HepG2 (cell line): ENCODE measurements around the gene EMC1. TPM values are rescaled to one million over a fixed set of nuclear protein-coding genes. Genes with fewer than 3 reads are reported as not detected.

Experiments used
- EED ChIP-seq: sonication (generic); formaldehyde crosslinking; IDR thresholded peaks from 2 replicates; pipeline ENCODE4 v1.5.0; 2020; ENCODE audit warnings: mild to moderate bottlenecking, missing genetic modification reagents
- ESRRA ChIP-seq: sonication (generic); formaldehyde crosslinking; IDR thresholded peaks from 2 replicates; pipeline ENCODE4 v1.5.1; 2020; ENCODE audit warnings: mild to moderate bottlenecking, low read depth, missing genetic modification reagents
- HNRNPL ChIP-seq: fragments of 200-400 bp; formaldehyde crosslinking; IDR thresholded peaks from 2 replicates; pipeline ENCODE4 v1.6.1; 2017; ENCODE audit warnings: mild to moderate bottlenecking, low read depth, low read length
- JUNB ChIP-seq: sonication (generic); formaldehyde crosslinking; IDR thresholded peaks from 2 replicates; pipeline ENCODE4 v1.8.0; 2022; ENCODE audit warnings: missing genetic modification reagents, mild to moderate bottlenecking, borderline replicate concordance
- NFIC ChIP-seq: IDR thresholded peaks from 2 replicates; pipeline ENCODE4 v1.6.1; 2012; ENCODE audit warnings: mild to moderate bottlenecking, low read length, inconsistent platforms
- NFRKB ChIP-seq: fragments of 450-650 bp; IDR thresholded peaks from 2 replicates; pipeline ENCODE4 v1.6.1; 2017
- PTBP1 ChIP-seq: fragments of 200-400 bp; formaldehyde crosslinking; IDR thresholded peaks from 2 replicates; pipeline ENCODE4 v1.6.1; 2018; ENCODE audit warnings: low read length, low read depth; ENCODE audit not compliant: poor library complexity, severe bottlenecking
- SMYD3 ChIP-seq: sonication (generic); formaldehyde crosslinking; IDR thresholded peaks from 2 replicates; pipeline ENCODE4 v1.8.1; 2023; ENCODE audit warnings: mild to moderate bottlenecking, missing genetic modification reagents
- ZFYVE20 ChIP-seq: sonication (generic); formaldehyde crosslinking; IDR thresholded peaks from 2 replicates; pipeline ENCODE4 v1.8.0; 2023; ENCODE audit warnings: low read depth, mild to moderate bottlenecking, moderate library complexity, missing genetic modification reagents, borderline replicate concordance
- ZNF17 ChIP-seq: sonication (generic); formaldehyde crosslinking; IDR thresholded peaks from 2 replicates; pipeline ENCODE4 v1.5.0; 2020; ENCODE audit warnings: mild to moderate bottlenecking, missing genetic modification reagents
- ZNF20 ChIP-seq: sonication (generic); formaldehyde crosslinking; IDR thresholded peaks from 2 replicates; pipeline ENCODE4 v1.4.0; 2020; ENCODE audit warnings: mild to moderate bottlenecking, moderate library complexity, missing genetic modification reagents
- ZNF557 ChIP-seq: sonication (generic); formaldehyde crosslinking; IDR thresholded peaks from 2 replicates; pipeline ENCODE4 v1.4.0; 2020; ENCODE audit warnings: missing genetic modification reagents
- ZNF83 ChIP-seq: sonication (generic); formaldehyde crosslinking; IDR thresholded peaks from 2 replicates; pipeline ENCODE4 v1.4.0; 2020; ENCODE audit warnings: missing genetic modification reagents, mild to moderate bottlenecking, borderline replicate concordance
- ZSCAN30 ChIP-seq: sonication (generic); formaldehyde crosslinking; IDR thresholded peaks from 2 replicates; pipeline ENCODE4 v1.5.0; 2020; ENCODE audit warnings: mild to moderate bottlenecking, missing genetic modification reagents
- polyA plus RNA-seq, 8 experiments: library from polyadenylated mRNA; depleted of rRNA in 3 of 8; stranded (reverse) in 7 of 8; unstranded in 1 of 8; fragments of >200 nt; fragmentation: Illumina TruSeq in 4 of 8; extraction: Trizol in 4 of 8; gene quantifications; 2 replicates each; pipeline versions ENCODE4 v1.2.1 to v1.2.3, GENCODE V29; 2011 to 2016; ENCODE audit warnings: low read depth in 4 of 8, missing spikeins in 1 of 8, mixed read lengths in 1 of 8; ENCODE audit not compliant: insufficient read depth in 1 of 8
- total RNA-seq, 5 experiments: library from RNA; depleted of rRNA; stranded (reverse); fragments of >200 nt; fragmentation: Illumina TruSeq; extraction: Trizol; gene quantifications; 2 replicates each; pipeline ENCODE4 v1.2.3, GENCODE V29; 2016; ENCODE audit warnings: low read depth in 1 of 5
- TF ChIP-seq, protein P1 (sequence below): sonication (generic); formaldehyde crosslinking; IDR thresholded peaks from 2 replicates; pipeline ENCODE4 v1.4.0; 2020; ENCODE audit warnings: missing genetic modification reagents, borderline replicate concordance
- TF ChIP-seq, protein P2 (sequence below): sonication (generic); formaldehyde crosslinking; IDR thresholded peaks from 2 replicates; pipeline ENCODE4 v1.8.1; 2023; ENCODE audit warnings: mild to moderate bottlenecking, moderate library complexity, missing genetic modification reagents
- TF ChIP-seq, protein P3 (sequence below): sonication (generic); formaldehyde crosslinking; IDR thresholded peaks from 2 replicates; pipeline ENCODE4 v1.5.0; 2020; ENCODE audit warnings: missing genetic modification reagents
- TF ChIP-seq, protein P4 (sequence below): sonication (generic); formaldehyde crosslinking; IDR thresholded peaks from 2 replicates; pipeline ENCODE4 v1.4.0; 2020; ENCODE audit warnings: missing genetic modification reagents

The EMC1 gene
- total and polyA plus RNA-seq, 2 of the 13 experiments (the other 11 are each of a cell fraction or from before 2014, with no cell fraction given) = 38.0 to 61.3 TPM

DNA sequence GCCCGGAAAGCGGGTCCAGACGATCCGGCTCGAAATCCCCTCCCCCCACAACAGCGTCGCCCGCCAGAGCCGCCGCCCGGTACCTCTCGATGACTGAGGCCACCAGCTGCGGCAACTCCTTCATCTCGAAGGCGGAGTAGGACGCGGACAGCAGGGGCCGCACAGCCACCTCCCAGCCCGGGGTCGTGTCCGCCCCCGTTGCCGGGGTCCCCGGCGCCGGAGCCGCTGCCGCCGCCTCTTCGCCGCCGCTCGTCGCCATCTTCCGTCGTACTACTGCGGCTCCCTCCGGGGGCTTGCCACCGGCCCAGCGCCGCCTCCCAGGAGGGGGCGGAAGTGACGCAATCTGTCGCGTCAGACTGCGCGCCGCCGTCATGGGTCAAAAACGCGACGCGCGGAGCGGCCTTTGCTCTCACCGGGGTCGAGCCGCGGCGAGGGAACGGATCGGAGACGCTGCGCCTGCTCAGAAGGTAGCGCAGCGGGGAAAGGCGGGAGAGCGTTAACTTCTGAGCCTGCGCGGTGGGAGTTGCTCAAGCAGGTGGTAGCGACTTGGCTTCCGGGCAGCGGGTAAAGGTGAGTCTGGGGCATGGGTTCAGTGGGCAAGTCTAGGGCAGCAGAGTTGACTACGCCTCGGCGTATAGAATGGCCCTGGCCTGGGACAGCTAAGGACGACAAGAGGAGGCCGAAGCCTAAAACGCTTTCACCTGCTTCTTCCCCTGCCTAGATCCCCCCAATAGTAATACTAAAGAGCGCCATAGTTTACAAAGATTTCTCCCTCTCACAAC lies 41.1 kb downstream of the EMC1 start, which contains the start of gene UBR4 (continued):
- TF ChIP-seq ZSCAN30 (CRISPR knock-in tag) (no peak), NFIC (no peak), JUNB (no peak), HNRNPL (peak; percentile 96), EED (CRISPR knock-in tag) (peak; percentile 76), ZNF83 (no peak), ZNF17 (CRISPR knock-in tag) (no peak), ZNF557 (CRISPR knock-in tag) (peak; percentile 89; the same call in 1 of the 2 replicates), ZNF20 (CRISPR knock-in tag) (no peak), SMYD3 (no peak), NFRKB (no peak), PTBP1 (no peak), ZFYVE20 (CRISPR knock-in tag) (no peak), ESRRA (CRISPR knock-in tag) (peak; percentile 92)
- TF ChIP-seq, protein P1, sequence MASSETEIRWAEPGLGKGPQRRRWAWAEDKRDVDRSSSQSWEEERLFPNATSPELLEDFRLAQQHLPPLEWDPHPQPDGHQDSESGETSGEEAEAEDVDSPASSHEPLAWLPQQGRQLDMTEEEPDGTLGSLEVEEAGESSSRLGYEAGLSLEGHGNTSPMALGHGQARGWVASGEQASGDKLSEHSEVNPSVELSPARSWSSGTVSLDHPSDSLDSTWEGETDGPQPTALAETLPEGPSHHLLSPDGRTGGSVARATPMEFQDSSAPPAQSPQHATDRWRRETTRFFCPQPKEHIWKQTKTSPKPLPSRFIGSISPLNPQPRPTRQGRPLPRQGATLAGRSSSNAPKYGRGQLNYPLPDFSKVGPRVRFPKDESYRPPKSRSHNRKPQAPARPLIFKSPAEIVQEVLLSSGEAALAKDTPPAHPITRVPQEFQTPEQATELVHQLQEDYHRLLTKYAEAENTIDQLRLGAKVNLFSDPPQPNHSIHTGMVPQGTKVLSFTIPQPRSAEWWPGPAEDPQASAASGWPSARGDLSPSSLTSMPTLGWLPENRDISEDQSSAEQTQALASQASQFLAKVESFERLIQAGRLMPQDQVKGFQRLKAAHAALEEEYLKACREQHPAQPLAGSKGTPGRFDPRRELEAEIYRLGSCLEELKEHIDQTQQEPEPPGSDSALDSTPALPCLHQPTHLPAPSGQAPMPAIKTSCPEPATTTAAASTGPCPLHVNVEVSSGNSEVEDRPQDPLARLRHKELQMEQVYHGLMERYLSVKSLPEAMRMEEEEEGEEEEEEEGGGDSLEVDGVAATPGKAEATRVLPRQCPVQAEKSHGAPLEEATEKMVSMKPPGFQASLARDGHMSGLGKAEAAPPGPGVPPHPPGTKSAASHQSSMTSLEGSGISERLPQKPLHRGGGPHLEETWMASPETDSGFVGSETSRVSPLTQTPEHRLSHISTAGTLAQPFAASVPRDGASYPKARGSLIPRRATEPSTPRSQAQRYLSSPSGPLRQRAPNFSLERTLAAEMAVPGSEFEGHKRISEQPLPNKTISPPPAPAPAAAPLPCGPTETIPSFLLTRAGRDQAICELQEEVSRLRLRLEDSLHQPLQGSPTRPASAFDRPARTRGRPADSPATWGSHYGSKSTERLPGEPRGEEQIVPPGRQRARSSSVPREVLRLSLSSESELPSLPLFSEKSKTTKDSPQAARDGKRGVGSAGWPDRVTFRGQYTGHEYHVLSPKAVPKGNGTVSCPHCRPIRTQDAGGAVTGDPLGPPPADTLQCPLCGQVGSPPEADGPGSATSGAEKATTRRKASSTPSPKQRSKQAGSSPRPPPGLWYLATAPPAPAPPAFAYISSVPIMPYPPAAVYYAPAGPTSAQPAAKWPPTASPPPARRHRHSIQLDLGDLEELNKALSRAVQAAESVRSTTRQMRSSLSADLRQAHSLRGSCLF (CRISPR knock-in tag) = no peak
- TF ChIP-seq, protein P2, sequence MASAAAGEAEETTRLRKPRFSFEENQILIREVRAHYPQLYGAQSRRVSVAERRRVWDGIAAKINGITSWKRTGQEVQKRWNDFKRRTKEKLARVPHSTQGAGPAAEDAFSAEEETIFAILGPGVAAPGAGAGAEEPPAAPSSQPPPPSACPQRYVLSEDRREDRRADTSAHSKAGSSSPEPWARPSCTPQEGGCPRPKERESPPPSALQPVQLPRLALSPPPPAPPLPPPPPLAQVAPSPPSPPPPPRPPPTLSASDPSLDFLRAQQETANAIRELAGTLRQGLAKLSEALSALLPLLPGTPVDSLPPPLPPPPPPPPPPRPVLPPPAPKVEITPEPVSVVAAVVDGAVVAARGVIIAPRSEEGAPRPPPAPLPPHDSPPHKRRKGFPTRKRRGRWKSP (CRISPR knock-in tag) = peak; percentile 91
- TF ChIP-seq, protein P3, sequence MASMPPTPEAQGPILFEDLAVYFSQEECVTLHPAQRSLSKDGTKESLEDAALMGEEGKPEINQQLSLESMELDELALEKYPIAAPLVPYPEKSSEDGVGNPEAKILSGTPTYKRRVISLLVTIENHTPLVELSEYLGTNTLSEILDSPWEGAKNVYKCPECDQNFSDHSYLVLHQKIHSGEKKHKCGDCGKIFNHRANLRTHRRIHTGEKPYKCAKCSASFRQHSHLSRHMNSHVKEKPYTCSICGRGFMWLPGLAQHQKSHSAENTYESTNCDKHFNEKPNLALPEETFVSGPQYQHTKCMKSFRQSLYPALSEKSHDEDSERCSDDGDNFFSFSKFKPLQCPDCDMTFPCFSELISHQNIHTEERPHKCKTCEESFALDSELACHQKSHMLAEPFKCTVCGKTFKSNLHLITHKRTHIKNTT (CRISPR knock-in tag) = 0 out of 2 replicates have a peak, but pooled peaks have one; percentile 42
- TF ChIP-seq, protein P4, sequence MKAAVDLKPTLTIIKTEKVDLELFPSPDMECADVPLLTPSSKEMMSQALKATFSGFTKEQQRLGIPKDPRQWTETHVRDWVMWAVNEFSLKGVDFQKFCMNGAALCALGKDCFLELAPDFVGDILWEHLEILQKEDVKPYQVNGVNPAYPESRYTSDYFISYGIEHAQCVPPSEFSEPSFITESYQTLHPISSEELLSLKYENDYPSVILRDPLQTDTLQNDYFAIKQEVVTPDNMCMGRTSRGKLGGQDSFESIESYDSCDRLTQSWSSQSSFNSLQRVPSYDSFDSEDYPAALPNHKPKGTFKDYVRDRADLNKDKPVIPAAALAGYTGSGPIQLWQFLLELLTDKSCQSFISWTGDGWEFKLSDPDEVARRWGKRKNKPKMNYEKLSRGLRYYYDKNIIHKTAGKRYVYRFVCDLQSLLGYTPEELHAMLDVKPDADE = no peak
